GM12878 (cell line): ENCODE data around the gene ATL3.

Experiments
- CREB1 ChIP-seq: IDR thresholded peaks from 2 replicates; pipeline ENCODE4 v1.6.1; 2012; ENCODE audit warnings: low read depth, mild to moderate bottlenecking, inconsistent platforms
- HDAC2 ChIP-seq: fragments of 200-600 bp; sonication (generic); IDR thresholded peaks from 2 replicates; pipeline ENCODE4 v1.6.1; 2017
- JUND ChIP-seq: IDR thresholded peaks from 2 replicates; pipeline ENCODE4 v1.6.1; 2012; ENCODE audit warnings: low read depth, mild to moderate bottlenecking, low read length, improper control_type of control experiment, moderate library complexity
- TARDBP ChIP-seq: IDR thresholded peaks from 2 replicates; pipeline ENCODE4 v1.6.1; 2016; ENCODE audit warnings: borderline replicate concordance
- TCF3 ChIP-seq: IDR thresholded peaks from 2 replicates; pipeline ENCODE4 v1.6.1; 2012; ENCODE audit warnings: low read depth, mild to moderate bottlenecking, low read length, borderline replicate concordance; ENCODE audit not compliant: insufficient read depth

DNA sequence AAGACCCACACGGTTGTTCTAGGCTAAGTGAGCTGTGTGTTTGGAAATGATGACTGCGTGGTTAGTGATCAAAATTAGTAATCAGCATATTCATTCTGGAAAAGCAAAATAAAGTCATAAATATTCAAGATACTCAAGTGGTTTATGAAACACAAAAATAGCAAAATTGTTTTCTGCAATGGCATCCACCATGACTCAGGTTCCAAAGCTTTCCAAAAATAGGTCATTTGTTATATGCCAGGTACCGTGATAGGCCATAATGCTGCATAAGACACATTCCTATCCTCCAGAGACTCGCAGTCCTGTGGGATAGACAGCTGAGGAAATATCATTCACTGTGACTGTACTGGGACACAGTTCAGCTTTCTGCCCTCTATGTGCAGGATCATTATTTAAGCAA lies 2.4 kb upstream of the ATL3 start:
- TF ChIP-seq HDAC2 (no peak), TARDBP (no peak), JUND (no peak), TCF3 (no peak), CREB1 (no peak)
